Measurements from ENCODE around the gene VWCE. TPM values are rescaled to one million over a fixed set of nuclear protein-coding genes. Genes with fewer than 3 reads are reported as not detected.

Gene VWCE
- total RNA-seq, 2 experiments from 2014 or later: 0.79 to 5.5 TPM

GRCh38 chr11:61290905-61291690, 4.0 kb downstream of the VWCE start:
- POLR2A ChIA-PET: interaction anchor here (0.6 kb wide), 1 partner anchor 361 kb away, joined by 3 read pairs; no protein-coding TSS in a partner anchor
- no TSS peak for BruUV-seq (replicated peaks)

GRCh38 chr11:61287338-61287977, 7.7 kb downstream of the VWCE start:
- Histone ChIP-seq H3K4me3 (ENCODE audit: low read depth, low read length, poor library complexity, severe bottlenecking) (no peak overlapping the region), H3K79me2 (ENCODE audit: insufficient read depth, low read depth, low read length) (no peaks in the 10 kb centered on the region), H3K4me2 (ENCODE audit: low read length) (no peak overlapping the region), H3K9me3 (ENCODE audit: low read length) (no peaks in the 10 kb centered on the region), H3K9me2 (ENCODE audit: insufficient read depth, low read length) (no peaks in the 10 kb centered on the region), H3K36me3 (ENCODE audit: insufficient read depth, low read length) (no peaks in the 10 kb centered on the region), H3K4me1 (ENCODE audit: insufficient read depth, low read length, poor library complexity, severe bottlenecking) (no peaks in the 10 kb centered on the region), H2AFZ (ENCODE audit: low read length) (no peak overlapping the region), H4K20me1 (ENCODE audit: insufficient read depth, low read length) (no peaks in the 10 kb centered on the region), H3K27ac (ENCODE audit: low read depth, low read length, poor library complexity, severe bottlenecking) (no peak overlapping the region)
- POLR2A ChIA-PET: no interaction called here
- intact Hi-C loops (cut with micrococcal nuclease; ENCODE audit: unreplicated experiment): no loop called here
- no peak for TF ChIP-seq EZH2phosphoT487 (IDR thresholded peaks at IDR 0.05; ENCODE audit: borderline replicate concordance, low read depth, low read length)
- no TSS peak for BruUV-seq (replicated peaks)
- no peak for DNase-seq (ENCODE audit: low spot score)
- CTCF ChIA-PET (ENCODE audit: unreplicated experiment): no interaction called here

More at GRCh38 chr11:61290905-61291690, 4.0 kb downstream of the VWCE start:
- no peak for DNase-seq (ENCODE audit: low spot score)
- H3K4me1 ChIP-seq (ENCODE audit: insufficient read depth, low read length, poor library complexity, severe bottlenecking): peaks cover 24% of the 10 kb centered on the region
- no peaks in the 10 kb centered on the region for H4K20me1 ChIP-seq (ENCODE audit: insufficient read depth, low read length)
- no peaks in the 10 kb centered on the region for H3K79me2 ChIP-seq (ENCODE audit: insufficient read depth, low read depth, low read length)
- H3K4me2 ChIP-seq (ENCODE audit: low read length): no peak overlapping the region
- intact Hi-C loops (cut with micrococcal nuclease; ENCODE audit: unreplicated experiment): no loop called here
- H3K4me3 ChIP-seq (ENCODE audit: low read depth, low read length, poor library complexity, severe bottlenecking): no peak overlapping the region
- no peak overlapping the region for H2AFZ ChIP-seq (ENCODE audit: low read length)
- no peaks in the 10 kb centered on the region for H3K36me3 ChIP-seq (ENCODE audit: insufficient read depth, low read length)
- H3K27ac ChIP-seq (ENCODE audit: low read depth, low read length, poor library complexity, severe bottlenecking): no peak overlapping the region
- TF ChIP-seq EZH2phosphoT487 (IDR thresholded peaks at IDR 0.05; ENCODE audit: borderline replicate concordance, low read depth, low read length) (no peak), CTCF (conservative IDR thresholded peaks at IDR 0.05; ENCODE audit: low read length) (peak; percentile 65)
- no peaks in the 10 kb centered on the region for H3K9me2 ChIP-seq (ENCODE audit: insufficient read depth, low read length)
- CTCF ChIA-PET (ENCODE audit: unreplicated experiment): no interaction called here
- H3K9me3 ChIP-seq (ENCODE audit: low read length): no peaks in the 10 kb centered on the region

GRCh38 chr11:61283613-61284012, 11.5 kb downstream of the VWCE start:
- intact Hi-C loops (cut with micrococcal nuclease; ENCODE audit: unreplicated experiment): no loop called here
- no peaks in the 10 kb centered on the region for H3K4me1 ChIP-seq (ENCODE audit: insufficient read depth, low read length, poor library complexity, severe bottlenecking)
- ChIA-PET POLR2A (interaction anchor here (0.7 kb wide), 1 partner anchor 96 kb away, joined by 3 read pairs; no protein-coding TSS in a partner anchor), CTCF (ENCODE audit: unreplicated experiment) (no interaction called here)
- DNase-seq (ENCODE audit: low spot score): no peak
- BruUV-seq (replicated peaks): no TSS peak
- TF ChIP-seq CTCF (conservative IDR thresholded peaks at IDR 0.05; ENCODE audit: low read length) (no peak), EZH2phosphoT487 (IDR thresholded peaks at IDR 0.05; ENCODE audit: borderline replicate concordance, low read depth, low read length) (no peak)
- no peak overlapping the region for H2AFZ ChIP-seq (ENCODE audit: low read length)
- H3K9me3 ChIP-seq (ENCODE audit: low read length): no peaks in the 10 kb centered on the region
- no peaks in the 10 kb centered on the region for H3K9me2 ChIP-seq (ENCODE audit: insufficient read depth, low read length)
- no peaks in the 10 kb centered on the region for H4K20me1 ChIP-seq (ENCODE audit: insufficient read depth, low read length)
- no peak overlapping the region for H3K4me2 ChIP-seq (ENCODE audit: low read length)
- no peaks in the 10 kb centered on the region for H3K36me3 ChIP-seq (ENCODE audit: insufficient read depth, low read length)
- no peaks in the 10 kb centered on the region for H3K79me2 ChIP-seq (ENCODE audit: insufficient read depth, low read depth, low read length)
- no peak overlapping the region for H3K27ac ChIP-seq (ENCODE audit: low read depth, low read length, poor library complexity, severe bottlenecking)
- no peak overlapping the region for H3K4me3 ChIP-seq (ENCODE audit: low read depth, low read length, poor library complexity, severe bottlenecking)

Data from OCI-LY7 (cell line).